AG09319 (cell line): ENCODE measurements around the gene TRIM27.

Experiments
- DNase-seq: peaks from one replicate; pipeline ENCODE4 v3.0.0-alpha.2; 2010; ENCODE audit warnings: low read depth; ENCODE audit errors: extremely low read depth
- TF ChIP-seq, protein P1 (sequence below): IDR thresholded peaks from 2 replicates; pipeline ENCODE4 v1.5.1; 2011; ENCODE audit warnings: low read depth, mild to moderate bottlenecking, inconsistent platforms, low read length, moderate library complexity

Gene TRIM27

DNA sequence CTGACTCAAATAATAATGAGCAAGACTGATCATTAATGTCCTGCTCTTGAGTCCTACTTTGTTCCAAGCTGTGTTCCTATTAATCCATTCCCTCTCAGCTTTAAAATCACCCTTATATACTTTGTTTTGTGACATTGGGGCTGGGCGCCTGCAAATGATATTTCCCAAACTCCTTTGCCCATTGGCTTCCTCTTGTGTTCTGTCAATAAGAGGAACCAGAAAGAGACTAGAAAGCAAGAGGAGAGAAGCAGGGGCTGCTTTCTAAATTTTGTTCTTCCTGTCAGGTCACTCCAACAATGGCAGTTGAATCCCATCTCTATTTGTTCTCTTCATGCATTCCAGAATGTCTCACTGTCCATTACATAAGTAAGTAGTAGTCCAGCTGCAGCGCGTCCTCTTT is 21.6 kb upstream of the TRIM27 start:
- no peak for DNase-seq
- TF ChIP-seq, protein P1, sequence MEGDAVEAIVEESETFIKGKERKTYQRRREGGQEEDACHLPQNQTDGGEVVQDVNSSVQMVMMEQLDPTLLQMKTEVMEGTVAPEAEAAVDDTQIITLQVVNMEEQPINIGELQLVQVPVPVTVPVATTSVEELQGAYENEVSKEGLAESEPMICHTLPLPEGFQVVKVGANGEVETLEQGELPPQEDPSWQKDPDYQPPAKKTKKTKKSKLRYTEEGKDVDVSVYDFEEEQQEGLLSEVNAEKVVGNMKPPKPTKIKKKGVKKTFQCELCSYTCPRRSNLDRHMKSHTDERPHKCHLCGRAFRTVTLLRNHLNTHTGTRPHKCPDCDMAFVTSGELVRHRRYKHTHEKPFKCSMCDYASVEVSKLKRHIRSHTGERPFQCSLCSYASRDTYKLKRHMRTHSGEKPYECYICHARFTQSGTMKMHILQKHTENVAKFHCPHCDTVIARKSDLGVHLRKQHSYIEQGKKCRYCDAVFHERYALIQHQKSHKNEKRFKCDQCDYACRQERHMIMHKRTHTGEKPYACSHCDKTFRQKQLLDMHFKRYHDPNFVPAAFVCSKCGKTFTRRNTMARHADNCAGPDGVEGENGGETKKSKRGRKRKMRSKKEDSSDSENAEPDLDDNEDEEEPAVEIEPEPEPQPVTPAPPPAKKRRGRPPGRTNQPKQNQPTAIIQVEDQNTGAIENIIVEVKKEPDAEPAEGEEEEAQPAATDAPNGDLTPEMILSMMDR = no peak

DNA sequence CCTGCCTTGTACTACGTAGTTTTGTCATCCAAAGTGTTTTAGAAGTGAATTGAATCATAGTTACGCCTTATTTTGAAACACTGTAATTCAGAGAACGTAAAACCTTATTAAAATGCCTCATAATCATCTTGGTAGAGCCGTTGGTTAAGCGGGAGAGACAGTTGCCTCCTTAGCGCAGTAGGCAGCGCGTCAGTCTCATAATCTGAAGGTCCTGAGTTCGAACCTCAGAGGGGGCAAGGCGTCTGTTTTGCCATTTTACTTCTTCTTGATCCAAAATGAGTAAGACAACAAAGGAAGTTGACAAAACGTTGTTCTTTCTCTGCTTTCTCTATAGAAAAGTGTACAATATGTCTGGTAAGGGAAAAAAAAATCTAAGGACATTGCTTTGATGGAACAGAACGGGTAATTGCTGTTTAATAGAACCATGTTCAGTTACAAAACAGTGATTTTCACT is 20.7 kb upstream of the TRIM27 start:
- TF ChIP-seq, protein P1 = no peak
- DNase-seq = peak; percentile 56

DNA sequence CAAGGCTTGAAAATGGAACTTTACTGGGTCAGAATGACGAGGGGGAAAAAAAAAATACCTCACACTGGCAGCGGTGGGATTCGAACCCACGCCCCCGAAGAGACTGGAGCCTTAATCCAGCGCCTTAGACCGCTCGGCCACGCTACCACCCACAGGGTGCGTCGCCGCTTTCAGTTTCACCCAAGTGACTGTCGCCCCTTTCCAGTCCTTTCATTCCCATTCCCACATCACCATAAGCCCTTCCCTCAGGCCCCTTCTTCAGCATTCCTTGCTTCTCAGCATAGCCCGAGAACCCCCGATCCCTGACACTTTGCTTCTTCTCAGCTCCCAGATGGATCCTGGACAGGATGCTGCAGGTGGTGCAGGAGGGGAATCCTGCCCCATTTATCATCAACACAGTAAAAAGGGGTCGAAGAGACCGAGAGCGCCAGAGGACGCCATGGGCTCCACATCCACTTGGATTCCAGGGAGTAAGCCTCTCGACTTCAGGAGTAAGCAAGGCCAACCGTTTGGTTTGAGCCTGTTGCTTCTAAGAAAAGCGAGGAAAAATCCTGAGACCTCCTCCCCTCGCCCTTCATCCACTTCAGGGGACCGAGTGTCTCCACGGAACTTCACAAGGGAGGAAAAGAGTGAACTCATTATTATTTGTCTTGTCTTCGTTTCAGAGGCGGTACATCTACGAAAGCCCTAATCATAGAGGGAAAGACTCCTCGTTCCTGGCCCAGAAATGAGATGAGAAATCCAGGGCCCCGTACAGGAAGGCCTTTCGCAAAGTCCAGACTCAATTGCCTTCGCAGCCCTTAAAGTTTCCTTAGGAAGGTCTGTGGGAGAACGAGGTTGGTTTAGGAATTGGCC is 20.0 kb upstream of the TRIM27 start:
- peak; percentile 47 for DNase-seq
- TF ChIP-seq, protein P1 = no peak

DNA sequence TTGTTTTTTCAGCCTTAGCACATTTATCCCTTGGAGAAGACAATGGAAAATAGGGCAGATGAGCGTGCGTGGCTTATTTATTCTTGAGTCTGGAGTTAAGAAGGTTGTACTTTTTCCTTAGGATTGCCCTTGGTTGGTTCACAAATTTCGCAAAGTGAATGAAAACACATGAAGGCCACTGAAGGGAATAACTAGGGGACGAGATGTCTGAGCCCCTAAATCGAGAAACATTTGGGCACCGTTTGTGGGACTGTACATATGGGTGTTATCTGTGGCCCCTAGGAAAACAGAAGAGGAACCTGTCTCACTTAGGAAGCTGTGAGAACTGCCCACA is 19.4 kb upstream of the TRIM27 start:
- DNase-seq = no peak
- TF ChIP-seq, protein P1 = no peak

DNA sequence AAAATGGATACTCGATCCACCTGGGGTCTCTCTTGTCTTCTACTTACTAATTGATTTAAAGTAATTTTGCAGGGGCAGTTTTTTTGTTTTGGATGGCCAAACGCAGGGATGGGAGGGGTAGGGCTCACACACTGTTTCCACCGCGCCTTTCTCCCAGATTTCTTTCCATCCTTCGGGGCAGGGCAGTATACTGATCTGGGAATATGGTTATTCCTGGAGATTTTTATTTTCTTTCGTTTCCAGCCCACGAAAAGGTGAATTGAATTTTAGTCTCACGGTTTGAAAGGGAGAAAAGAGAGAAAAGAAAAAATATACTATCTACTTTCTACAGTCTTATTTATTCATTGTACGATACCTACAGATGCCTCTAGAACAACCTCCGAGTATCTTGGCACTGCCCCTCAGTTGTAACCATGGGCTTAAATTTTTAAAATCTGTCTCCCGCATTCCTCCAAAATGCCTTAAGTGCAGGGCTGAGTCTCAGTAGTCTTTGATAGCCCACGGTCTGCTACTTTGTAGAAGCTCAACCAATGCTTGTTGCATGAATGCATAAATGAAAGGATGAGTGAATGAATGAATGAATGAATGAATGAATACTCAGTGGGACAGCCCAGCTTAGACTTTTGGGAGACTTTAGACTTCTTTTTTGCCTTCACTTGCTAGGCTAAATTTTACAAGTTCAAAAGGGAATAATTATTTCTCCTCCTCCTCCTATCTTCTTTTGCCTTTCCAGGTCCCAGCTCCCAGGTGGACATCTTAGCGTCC is 18.1 kb upstream of the TRIM27 start:
- no peak for DNase-seq
- TF ChIP-seq, protein P1 = no peak

DNA sequence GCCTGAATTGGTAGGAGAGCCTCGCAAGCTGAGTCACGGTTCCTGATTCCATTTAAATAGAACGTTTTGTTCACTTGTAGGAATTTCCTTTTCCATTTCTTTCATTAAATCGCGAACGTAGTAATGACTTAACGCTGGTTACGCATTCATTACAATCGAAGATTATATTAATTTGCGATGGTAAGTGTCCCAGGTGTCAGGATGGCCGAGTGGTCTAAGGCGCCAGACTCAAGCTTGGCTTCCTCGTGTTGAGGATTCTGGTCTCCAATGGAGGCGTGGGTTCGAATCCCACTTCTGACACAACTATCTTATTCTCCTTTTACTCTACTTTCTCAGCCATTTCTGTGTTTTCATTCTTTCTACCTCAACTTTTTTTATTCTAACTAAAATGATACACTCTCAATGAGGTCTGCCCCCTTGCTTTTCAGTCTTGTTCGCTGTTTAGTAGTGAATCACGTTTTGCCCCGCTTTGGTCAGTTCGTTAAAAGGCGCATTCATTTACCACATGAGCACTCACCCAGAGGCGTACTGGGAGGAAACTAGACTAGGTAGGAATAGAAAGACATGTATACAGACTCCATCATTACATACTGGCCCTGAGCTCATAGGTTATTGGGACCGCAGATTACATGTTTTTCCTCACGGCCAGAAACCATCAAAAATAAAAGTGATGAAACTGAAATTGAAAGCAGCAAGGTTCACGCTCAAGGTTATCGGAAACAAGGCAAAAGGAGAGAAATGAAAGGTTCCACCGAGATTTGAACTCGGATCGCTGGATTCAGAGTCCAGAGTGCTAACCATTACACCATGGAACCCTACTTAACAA is 17.3 kb upstream of the TRIM27 start:
- peak; percentile 62 for DNase-seq
- TF ChIP-seq, protein P1 = no peak
